KBM-7 (cell line): Measurements from ENCODE around the gene FAM234A.

Experiments
- DNase-seq: peaks from one replicate; pipeline ENCODE4 v3.0.0-alpha.2; 2015
- in situ Hi-C: fragments of 300-500 bp; cut with MboI; formaldehyde crosslinking; loops from 2 replicates; pipeline ENCODE4 v1.14.3; 2020; ENCODE audit warnings: low sequenced_read_pairs, low pct_unique_long_range_greater_than_20kb, mixed read lengths

Gene FAM234A

DNA sequence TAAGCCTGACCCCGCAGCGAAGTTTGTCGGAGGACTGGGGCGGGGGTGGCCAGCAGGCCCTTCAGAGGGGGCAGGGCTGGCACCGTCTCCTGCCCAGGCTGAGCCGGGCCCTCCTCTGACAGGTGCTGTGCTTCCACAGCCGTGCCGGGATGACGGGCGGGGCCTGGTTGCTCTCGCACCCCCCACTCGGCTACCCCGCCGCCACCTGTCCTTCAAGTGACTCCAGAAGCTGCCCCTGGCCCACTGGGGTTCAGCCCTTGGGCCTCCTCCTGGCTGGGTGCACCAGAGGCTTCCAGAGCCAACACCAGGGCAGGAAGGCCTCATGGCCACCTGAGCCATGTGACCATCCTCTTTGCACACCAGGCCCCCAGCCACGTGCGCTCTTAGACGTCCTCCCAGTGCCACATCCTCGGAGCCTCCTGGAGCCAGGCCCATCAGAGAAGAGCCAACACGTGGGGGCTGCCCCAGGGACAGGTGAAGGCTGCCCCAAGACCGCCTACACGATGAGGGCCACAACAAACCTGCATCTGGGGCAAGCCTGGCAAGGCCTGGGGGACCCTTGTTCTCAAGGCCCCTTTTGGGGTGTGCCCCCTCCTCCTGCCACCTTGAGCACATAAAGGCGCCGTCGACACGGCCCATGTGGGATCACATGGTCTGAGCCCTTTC is 55.5 kb downstream of the FAM234A start:
- DNase-seq = no peak
- in situ Hi-C loops = no loop called here

DNA sequence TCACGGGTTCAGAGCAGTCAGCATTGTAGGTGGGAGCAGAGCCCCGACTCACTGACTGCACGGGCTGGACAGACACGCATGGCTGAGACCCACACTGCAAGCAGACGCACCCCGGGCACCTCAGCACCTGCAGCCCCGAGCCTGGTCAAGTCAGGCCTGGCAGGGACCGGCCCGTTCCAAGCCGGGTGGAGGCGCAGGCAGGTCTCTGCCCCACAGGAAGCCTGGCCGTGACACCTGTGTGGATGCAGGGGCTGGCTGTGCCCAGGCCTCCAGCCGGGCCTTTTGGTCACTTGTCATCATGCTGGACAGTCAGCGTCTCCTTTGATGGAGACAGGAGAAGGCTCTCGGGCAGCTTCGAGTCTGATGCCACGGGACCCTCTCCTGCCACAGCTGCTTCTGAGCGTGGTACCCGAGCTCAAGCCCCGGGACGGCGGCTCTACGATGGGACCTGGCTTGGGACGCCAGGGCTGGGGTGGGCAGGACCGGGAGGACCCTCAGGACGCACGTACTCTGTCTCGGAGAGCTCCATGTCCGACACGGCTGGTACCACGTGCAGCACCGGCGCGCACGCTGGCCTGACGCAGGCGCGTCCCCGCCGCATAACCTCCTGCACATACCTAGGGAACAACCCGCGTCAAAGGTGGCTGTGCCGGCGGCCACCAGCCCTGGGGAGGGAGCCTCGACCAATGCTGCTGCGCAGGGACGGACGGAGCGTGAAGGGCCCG is 56.2 kb downstream of the FAM234A start:
- DNase-seq = no peak
- in situ Hi-C loops = no loop called here

DNA sequence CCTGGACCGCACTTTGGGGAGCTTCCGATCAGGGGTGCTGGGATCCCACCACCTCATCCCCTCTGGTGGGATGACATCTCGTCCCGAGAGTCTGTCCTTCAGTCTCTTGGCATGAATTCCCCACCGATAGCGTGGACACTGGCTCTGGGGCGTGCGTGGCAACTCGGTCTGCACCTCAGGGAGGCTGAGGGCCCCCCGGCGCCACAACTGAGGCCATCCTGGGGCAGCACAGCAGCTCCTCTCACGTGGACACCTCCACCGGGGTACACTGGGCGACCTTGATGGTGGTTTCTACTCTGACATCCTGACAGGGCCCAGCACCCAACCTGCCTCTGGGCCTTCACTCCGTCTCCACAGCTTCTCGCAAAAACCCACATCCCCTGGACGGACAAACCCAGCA is 56.9 kb downstream of the FAM234A start:
- no peak for DNase-seq
- in situ Hi-C loops = no loop called here

DNA sequence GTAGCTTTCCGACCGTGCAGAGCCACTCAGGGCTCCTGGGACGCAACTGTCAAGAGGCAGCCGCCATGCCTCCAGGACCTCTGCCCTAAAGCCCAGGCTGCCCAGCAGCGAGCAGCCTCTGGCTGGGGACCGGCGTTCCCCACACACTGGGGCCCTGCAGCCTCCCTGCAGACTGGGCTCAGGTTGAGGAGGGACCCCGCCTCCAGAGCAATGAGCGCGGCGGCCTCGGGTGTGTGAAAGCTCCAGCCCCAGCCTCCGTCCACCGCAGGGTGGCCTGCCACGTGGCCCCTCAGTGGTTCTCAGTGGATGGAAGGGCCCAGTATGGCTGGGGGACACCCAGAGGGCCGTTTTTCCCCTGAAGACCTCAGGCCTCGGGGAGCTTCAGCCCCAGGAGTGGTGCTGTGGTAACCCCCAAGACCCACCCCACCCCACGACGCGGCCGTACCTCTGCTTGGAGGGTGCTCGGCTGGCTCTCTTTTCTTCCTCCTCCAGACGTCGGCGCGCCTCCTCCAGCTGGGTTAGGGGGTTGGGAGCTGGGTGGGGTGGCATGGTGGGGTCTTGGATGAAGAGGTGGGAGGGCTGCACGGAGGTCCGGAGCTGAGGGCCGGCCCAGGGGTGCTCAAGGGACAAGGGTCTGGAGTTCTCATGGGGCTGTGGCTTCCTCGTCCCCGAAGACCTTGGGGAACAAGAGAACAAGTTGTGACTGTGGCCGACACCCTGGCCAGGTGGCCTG is 58.6 kb downstream of the FAM234A start:
- DNase-seq = no peak
- in situ Hi-C loops = no loop called here

DNA sequence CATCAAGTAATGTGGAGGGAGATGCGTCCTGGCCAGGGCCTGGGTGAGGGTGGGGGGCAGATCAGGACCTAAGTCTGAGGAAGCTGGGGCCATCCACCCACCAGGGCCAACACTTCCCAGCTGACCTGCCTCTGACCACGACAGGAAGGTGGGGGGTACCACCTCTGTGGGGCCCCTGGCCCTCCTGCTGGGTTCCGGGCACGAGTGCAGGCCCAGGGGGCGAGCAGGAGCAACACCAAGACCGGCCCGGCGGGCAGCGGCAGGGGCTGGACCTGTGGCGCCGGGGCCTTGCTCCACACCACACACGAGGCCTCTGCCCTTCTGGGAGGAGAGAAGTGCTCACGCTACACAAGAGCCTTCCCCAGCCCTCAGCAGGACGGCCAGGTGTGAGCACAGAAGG is 61.7 kb downstream of the FAM234A start:
- in situ Hi-C loops = no loop called here
- no peak for DNase-seq

DNA sequence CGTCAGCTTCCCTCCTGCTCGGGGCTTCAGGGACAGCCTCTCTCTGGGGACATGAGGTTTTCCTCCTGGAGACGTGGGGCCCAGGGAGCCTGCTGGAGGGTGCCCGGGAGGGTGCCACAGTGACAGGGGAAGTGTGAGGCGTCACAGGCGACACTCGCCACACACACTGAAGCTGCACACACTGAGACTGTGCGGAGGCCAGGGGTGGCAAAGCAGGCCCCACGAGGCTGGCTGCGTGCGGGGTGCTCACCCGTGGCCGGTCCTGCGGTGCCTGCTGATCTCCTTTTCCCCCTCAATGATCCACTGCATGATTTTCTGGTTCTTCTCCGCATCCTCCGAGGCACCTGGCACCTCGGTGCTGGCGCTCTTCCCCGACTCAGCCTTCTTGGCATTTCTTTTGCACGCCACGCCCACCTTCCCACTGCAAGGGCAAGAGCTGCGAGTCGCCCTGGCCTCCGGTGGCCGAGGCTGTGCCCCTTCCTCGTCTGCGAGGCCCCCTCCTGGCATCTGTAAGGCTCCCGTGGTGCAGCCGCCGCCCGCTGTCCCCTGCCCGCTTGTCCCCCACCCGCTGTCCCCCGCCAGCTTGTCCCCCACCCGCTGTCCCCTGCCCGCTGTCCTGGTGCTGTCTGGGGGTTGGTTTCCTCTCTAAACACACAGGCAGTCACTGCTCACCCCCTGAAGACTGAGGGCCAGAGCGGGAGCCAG is 62.3 kb downstream of the FAM234A start:
- no peak for DNase-seq
- in situ Hi-C loops = no loop called here

DNA sequence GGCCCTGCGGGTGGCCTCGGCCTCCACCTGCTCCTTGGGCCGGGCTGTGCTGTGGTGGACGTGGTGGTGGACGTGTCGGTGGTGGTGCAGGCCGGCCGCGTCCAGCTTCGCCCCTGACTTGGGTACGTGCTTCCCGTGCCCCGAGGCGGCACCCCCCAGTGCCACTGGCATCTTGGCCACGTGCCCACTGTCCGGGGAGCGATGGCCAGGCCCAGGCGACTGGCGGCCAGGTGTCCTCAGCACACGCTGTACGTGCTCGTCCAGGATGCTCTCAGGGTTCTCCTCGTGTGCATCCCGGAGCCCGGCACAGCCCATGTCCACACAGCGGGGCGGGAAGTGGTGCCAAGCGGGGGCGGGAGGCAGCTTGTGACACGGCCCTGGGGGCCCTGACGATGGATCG is 63.2 kb downstream of the FAM234A start:
- in situ Hi-C loops = no loop called here
- DNase-seq = no peak

DNA sequence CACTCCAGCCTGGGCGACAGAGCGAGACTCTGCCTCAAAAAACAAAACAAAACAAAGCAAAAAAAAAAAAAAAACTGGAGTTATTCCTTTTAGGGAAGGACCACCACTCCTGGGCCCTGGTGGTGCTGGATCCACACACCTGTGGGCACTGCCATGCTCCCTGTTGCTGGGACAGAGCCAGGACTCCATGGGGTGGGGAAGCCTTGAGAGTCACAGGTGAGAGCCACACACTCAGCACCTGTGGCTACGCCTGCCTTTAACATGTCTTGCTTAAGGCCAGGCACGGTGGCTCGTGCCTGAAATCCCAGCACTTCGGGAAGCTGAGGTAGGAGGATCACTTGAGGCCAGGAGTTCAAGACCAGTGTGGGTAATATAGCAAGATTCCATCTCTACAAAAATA is 66.6 kb downstream of the FAM234A start:
- in situ Hi-C loops = no loop called here
- DNase-seq = no peak

DNA sequence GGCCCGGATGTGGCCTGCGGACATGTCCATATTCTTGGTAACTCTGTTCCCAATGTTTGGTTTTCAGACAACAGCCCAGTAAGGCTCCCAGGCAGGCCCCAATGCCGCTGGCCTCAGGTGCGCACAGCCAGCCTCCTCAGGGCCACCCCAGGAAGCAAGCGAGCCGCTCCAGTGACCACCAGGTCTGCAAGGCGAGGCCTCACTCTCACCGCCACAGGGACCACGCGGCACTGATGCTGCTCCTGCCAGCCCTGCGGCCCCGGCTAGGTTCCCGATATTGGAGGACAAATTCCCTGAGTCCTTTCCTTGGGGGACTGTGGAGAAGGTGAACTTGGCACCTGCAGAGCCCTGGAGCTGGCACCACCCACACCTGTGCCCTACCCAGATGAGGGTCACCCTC is 67.3 kb downstream of the FAM234A start:
- no peak for DNase-seq
- in situ Hi-C loops = no loop called here

DNA sequence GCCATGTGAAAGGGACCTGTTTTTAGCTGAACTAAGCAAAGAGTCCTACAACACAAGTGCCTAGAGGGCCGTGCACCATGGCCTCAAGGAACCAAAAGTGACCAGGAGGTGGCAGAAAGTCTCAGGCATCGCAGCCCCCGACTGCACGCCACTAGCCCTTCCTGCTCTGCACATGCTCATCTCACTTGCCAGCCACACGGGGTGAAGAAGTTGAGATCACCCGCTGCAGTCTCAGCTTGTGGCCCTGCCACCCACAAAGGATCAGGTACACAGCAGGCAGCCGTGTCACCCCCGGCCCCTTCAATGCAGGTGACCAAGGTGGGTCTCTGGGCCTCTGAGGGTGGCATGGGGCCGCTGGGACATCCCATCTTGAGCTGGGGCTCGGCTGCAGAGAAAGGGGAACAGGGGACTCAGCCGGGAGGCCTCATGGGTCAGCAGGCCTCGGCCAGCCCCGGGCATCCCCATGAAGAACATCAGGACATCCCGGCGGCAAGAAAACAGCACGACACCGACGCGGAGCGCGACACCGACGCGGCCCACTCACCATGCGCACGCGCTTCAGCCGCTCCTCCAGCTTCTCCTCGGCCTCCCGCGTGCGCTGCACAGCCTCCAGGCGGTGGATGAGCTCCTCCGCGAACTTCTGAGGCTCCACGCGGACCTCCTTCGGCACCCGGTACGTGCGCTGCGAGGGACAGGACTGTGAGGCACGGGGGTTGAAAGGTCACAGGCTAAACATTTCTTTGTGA is 69.3 kb downstream of the FAM234A start:
- in situ Hi-C loops = no loop called here

DNA sequence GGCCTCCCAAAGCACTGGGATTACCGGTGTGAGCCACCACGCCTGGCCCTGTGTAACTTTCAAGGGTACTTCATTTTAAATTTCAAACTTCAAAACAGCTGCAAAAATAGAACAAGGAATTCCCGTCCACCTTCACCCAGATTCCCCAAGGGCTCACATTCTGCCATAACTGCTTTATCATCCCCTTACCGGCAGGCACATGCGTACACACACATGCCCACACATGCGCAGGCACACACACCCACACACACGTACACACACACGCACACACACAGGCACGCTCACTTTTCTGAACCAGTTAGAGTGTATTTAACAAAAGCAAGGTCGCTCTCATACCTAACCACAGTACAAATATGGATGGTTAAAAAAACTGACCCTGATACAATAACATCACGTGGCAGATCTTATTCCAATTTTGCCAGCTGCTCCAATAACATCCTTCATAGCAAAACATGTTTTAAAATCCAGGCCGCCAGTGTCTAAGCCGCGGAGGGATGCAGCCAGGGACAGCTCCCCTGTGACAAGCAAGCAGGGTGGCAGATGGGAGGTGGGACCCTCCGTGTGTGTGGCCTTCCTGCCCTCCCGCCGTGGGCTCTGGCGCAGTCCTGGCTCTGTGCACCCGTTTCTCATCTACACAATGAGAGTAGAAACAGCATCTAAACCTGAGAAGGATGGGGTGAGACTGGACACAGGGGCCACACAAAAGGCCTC is 71.5 kb downstream of the FAM234A start:
- no peak for DNase-seq
- in situ Hi-C loops = no loop called here

More for the DNA sequence above, 69.3 kb downstream of the FAM234A start:
- DNase-seq = peak; percentile 14

DNA sequence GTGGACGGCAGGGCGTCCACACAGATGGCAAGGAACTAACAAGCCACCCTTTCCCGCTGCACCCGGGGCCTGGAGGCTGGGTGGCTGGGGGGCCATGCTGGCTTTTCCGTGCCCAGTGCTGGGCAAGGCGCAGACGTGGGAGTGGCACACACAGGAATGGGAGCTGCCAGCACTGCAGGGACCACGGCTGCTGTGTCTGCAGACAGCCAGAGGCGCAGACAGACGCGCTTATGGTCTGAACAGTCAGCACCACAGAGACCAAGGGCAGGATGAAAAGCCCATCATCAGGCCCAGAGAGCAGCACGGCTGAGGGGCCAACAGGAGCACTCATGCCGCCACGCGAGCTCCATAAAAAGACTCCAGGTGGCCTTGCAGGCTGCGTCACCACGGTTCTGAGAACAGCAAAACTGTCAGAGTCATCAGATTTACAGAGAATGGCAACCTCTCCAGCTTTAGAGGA is 72.3 kb downstream of the FAM234A start:
- in situ Hi-C loops = no loop called here
- DNase-seq = no peak

DNA sequence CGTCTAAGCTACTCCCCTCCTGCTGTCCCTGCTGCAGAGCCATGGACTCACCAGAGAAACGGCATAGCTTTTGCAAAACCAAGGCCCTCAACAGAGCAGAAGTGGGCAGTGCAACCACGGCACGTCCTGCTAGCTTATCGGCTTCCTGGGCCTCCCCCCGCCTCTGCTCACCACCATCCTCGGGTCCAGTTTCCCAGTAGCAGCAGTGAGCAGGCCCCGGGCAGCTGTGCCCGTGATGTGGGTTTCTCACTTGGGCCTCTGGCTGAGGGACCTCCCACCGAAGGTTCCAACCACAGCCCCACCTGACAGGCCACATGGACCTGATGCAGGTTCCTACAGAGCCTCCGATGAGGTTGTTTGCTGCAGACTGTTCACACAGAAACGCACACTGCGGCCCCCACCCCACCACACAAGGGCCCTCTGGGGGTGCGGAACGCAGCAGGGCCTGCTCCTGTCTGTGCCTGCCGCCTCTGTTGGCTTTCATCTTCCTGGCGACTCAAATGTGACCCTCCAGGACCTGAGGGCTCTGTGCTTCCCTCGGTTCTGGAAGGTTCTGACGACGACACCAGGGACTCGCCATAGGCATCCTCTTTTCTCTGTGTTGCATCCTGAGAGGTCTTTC is 73.2 kb downstream of the FAM234A start:
- in situ Hi-C loops = no loop called here
- no peak for DNase-seq

DNA sequence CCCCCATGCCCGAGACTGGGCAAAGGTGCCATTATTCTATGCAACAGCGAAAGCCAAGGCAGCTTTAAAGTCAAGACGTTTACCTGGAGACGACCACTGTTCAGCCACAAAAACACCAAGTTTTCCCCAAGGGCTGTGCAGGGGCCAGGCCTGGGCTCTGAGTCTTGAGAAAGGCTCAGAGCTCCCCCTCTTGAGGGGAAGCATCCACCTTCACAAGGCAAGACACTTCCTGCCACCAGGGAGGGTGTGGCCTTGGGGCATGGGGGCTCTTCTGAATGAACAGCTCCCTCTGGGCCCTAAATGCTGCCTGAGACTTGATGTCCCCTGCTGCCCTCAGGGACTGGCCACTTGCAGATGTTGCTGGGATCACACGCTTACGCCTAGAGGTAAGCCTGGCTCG is 74.9 kb downstream of the FAM234A start:
- in situ Hi-C loops = no loop called here
- no peak for DNase-seq

DNA sequence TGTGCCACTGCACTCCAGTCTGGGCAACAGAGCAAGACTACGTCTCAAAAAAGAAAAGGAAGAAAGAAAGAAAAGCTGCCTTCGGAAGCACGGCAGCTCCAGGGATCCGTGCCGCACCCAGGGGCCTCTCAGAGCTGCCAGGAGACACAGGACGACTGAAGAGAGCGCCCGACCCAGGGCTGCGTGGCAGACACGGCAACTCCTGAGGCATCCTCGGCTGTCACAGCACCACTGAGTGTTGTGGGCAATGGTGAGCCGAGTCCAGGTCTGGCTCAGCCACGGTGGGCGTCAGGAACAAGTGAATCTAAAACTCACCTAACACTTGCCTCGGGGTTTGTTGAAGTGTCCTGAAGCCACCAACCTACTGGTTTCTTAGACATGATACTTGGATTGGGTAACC is 77.1 kb downstream of the FAM234A start:
- in situ Hi-C loops = no loop called here
- DNase-seq = no peak

DNA sequence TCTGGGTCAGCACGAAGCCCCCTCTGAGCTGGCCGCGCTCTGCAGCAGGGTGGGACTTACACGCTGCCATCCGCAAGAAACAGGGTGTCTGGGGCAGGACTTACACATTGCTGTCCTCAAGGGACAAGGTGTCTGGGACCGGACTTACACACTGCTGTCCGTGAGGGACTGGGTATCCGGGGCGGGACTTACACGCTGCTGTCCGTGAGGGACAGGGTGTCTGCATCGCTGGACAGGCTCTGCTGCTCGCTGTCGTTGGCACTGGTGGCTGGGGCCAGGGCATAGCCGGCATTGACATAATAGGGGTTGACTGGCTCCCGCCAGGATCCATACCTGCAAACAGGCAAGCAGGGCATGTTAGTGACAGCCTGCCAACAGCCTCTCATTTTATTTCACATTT is 79.7 kb downstream of the FAM234A start:
- no peak for DNase-seq
- in situ Hi-C loops = no loop called here

DNA sequence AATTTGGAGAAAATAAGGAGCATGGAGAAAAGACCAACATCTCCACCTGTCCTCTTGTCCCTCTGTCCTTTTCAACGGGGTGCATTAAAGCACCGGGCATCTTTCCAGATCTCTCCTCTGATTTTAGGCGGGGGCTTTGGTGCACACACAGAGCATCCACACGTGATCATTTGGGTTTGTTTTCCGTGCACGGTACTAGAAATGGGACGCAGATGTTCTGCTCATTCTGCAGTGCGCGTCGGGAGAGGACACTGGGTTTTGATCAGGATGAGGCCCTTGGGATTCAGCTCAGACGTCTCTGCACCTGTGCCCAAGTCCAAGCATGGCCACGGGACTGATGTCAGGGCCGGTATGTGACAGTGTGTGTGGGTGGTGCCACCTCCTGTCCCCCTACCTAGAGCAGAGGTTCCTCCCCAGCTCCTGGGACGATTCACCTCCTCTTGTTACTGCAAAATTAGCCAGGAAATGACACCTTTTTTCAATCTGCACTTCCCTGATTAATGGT is 80.2 kb downstream of the FAM234A start:
- DNase-seq = no peak
- in situ Hi-C loops = no loop called here
